HUES48 (cell line): Measurements from ENCODE around the gene CDH13.

Experiments used
- H3K27ac ChIP-seq: one replicate; pipeline ENCODE4 v1.7.0; 2013; ENCODE audit warnings: low read depth, low read length, inconsistent platforms
- H3K27me3 ChIP-seq: 2 replicates; pipeline ENCODE4 v1.6.1; 2013; ENCODE audit warnings: mild to moderate bottlenecking, low read length; ENCODE audit not compliant: control insufficient read depth, insufficient read depth
- H3K36me3 ChIP-seq: 2 replicates; pipeline ENCODE4 v1.6.1; 2013; ENCODE audit warnings: low read length; ENCODE audit not compliant: control insufficient read depth, insufficient read depth
- H3K4me1 ChIP-seq: 2 replicates; pipeline ENCODE4 v1.6.1; 2013; ENCODE audit warnings: mild to moderate bottlenecking, low read length; ENCODE audit not compliant: control insufficient read depth, insufficient read depth
- H3K4me3 ChIP-seq: 2 replicates; pipeline ENCODE4 v1.5.1; 2013; ENCODE audit warnings: mild to moderate bottlenecking, low read depth, low read length
- H3K9ac ChIP-seq: 2 replicates; pipeline ENCODE4 v1.6.1; 2013; ENCODE audit warnings: mild to moderate bottlenecking, low read depth, low read length, moderate library complexity
- H3K9me3 ChIP-seq: 2 replicates; pipeline ENCODE4 v1.6.1; 2013; ENCODE audit warnings: low read length; ENCODE audit not compliant: control insufficient read depth, insufficient read depth

Gene CDH13

GRCh38 chr16:82888591-82889001 lies 261.8 kb downstream of the CDH13 start:
- no peak overlapping the region for H3K4me3 ChIP-seq
- H3K4me1 ChIP-seq = peaks cover 7% of the 10 kb centered on the region; the same call in 1 of the 2 replicates
- H3K36me3 ChIP-seq = no peaks in the 10 kb centered on the region
- no peaks in the 10 kb centered on the region for H3K27me3 ChIP-seq
- H3K9ac ChIP-seq = no peak overlapping the region
- no peaks in the 10 kb centered on the region for H3K9me3 ChIP-seq
- H3K27ac ChIP-seq = no peak overlapping the region

- H3K9ac ChIP-seq = no peak overlapping the region
- peaks cover 7% of the 10 kb centered on the region; the same call in 1 of the 2 replicates for H3K4me1 ChIP-seq
- H3K36me3 ChIP-seq = no peaks in the 10 kb centered on the region
- H3K4me3 ChIP-seq = no peak overlapping the region
- no peaks in the 10 kb centered on the region for H3K9me3 ChIP-seq
- H3K27ac ChIP-seq = no peak overlapping the region
- H3K27me3 ChIP-seq = no peaks in the 10 kb centered on the region
Measured at GRCh38 chr16:82891424-82891823, 264.7 kb downstream of the CDH13 start.

GRCh38 chr16:82891918-82892317 lies 265.1 kb downstream of the CDH13 start:
- H3K27ac ChIP-seq = no peak overlapping the region

DNA sequence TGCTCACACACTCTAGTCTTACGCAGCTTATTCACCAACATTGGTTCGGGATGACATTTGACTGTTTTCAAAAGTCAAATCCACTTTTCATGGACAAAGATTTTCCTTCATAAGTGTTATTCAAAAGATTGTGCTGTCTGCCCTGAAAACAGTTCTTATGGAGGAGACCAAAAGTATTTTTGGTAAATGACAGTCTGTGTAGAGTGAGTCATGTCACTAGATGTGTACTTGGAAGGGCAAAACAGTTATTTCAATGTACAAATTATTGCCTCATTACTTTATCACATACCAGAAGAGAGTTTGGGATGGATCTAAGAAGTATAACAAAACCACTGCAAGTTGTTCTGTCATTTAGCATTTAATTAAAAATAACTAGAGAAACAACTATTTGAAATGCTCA lies 265.6 kb downstream of the CDH13 start:
- Histone ChIP-seq H3K9ac (no peak overlapping the region), H3K9me3 (no peaks in the 10 kb centered on the region), H3K4me3 (no peak overlapping the region), H3K4me1 (peaks cover 7% of the 10 kb centered on the region; the same call in 1 of the 2 replicates), H3K27ac (no peak overlapping the region), H3K27me3 (no peaks in the 10 kb centered on the region), H3K36me3 (no peaks in the 10 kb centered on the region)

More at GRCh38 chr16:82891918-82892317, 265.1 kb downstream of the CDH13 start:
- no peaks in the 10 kb centered on the region for H3K36me3 ChIP-seq
- no peak overlapping the region for H3K9ac ChIP-seq
- H3K4me1 ChIP-seq = peaks cover 7% of the 10 kb centered on the region; the same call in 1 of the 2 replicates
- no peak overlapping the region for H3K4me3 ChIP-seq
- no peaks in the 10 kb centered on the region for H3K27me3 ChIP-seq
- H3K9me3 ChIP-seq = no peaks in the 10 kb centered on the region

GRCh38 chr16:82895843-82896242 lies 269.1 kb downstream of the CDH13 start:
- Histone ChIP-seq H3K36me3 (no peaks in the 10 kb centered on the region), H3K27me3 (no peaks in the 10 kb centered on the region), H3K27ac (no peak overlapping the region), H3K9me3 (no peaks in the 10 kb centered on the region), H3K4me1 (no peaks in the 10 kb centered on the region), H3K9ac (no peak overlapping the region), H3K4me3 (no peak overlapping the region)

GRCh38 chr16:82899006-82899405 lies 272.2 kb downstream of the CDH13 start:
- Histone ChIP-seq H3K27ac (no peak overlapping the region), H3K27me3 (no peaks in the 10 kb centered on the region), H3K36me3 (no peaks in the 10 kb centered on the region), H3K4me1 (no peaks in the 10 kb centered on the region), H3K9ac (no peak overlapping the region), H3K9me3 (no peaks in the 10 kb centered on the region), H3K4me3 (no peak overlapping the region)

GRCh38 chr16:82899731-82900450 lies 273.1 kb downstream of the CDH13 start:
- Histone ChIP-seq H3K36me3 (no peaks in the 10 kb centered on the region), H3K27me3 (no peaks in the 10 kb centered on the region)

GRCh38 chr16:82900559-82900958 lies 273.8 kb downstream of the CDH13 start:
- Histone ChIP-seq H3K4me3 (no peak overlapping the region), H3K27me3 (no peaks in the 10 kb centered on the region), H3K27ac (no peak overlapping the region), H3K36me3 (no peaks in the 10 kb centered on the region), H3K4me1 (no peaks in the 10 kb centered on the region), H3K9me3 (no peaks in the 10 kb centered on the region), H3K9ac (no peak overlapping the region)

More at GRCh38 chr16:82899731-82900450, 273.1 kb downstream of the CDH13 start:
- Histone ChIP-seq H3K27ac (no peak overlapping the region), H3K9ac (no peak overlapping the region), H3K9me3 (no peaks in the 10 kb centered on the region), H3K4me1 (no peaks in the 10 kb centered on the region), H3K4me3 (no peak overlapping the region)

DNA sequence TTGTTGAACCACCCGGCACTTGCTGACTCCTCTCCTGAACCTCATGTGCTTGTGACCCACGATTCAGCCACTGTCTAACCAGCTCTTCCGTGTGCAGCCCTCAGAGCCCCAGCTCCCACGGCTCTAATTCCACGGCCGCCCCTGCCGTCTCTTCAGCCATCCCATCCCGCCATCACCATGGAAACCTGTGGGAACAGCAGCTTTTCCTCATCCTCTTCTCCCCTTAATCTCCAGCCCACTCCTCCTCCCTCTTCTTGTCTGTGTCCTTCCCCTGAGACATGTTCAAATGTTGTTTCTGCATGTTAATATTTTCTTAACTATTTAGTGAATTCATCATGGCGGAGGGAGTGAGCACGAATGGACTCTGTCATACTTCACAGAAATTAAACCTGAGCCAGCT lies 285.2 kb downstream of the CDH13 start:
- no peaks in the 10 kb centered on the region for H3K36me3 ChIP-seq
- no peak overlapping the region for H3K27ac ChIP-seq
- no peak overlapping the region for H3K9ac ChIP-seq
- H3K9me3 ChIP-seq = no peaks in the 10 kb centered on the region
- no peaks in the 10 kb centered on the region for H3K4me1 ChIP-seq
- no peak overlapping the region for H3K4me3 ChIP-seq
- H3K27me3 ChIP-seq = no peaks in the 10 kb centered on the region

- no peaks in the 10 kb centered on the region for H3K27me3 ChIP-seq
- H3K9me3 ChIP-seq = no peaks in the 10 kb centered on the region
- H3K27ac ChIP-seq = no peak overlapping the region
- H3K36me3 ChIP-seq = no peaks in the 10 kb centered on the region
- no peak overlapping the region for H3K4me3 ChIP-seq
- H3K4me1 ChIP-seq = no peaks in the 10 kb centered on the region
- H3K9ac ChIP-seq = no peak overlapping the region
Measured at GRCh38 chr16:82915139-82915824, 288.5 kb downstream of the CDH13 start.

DNA sequence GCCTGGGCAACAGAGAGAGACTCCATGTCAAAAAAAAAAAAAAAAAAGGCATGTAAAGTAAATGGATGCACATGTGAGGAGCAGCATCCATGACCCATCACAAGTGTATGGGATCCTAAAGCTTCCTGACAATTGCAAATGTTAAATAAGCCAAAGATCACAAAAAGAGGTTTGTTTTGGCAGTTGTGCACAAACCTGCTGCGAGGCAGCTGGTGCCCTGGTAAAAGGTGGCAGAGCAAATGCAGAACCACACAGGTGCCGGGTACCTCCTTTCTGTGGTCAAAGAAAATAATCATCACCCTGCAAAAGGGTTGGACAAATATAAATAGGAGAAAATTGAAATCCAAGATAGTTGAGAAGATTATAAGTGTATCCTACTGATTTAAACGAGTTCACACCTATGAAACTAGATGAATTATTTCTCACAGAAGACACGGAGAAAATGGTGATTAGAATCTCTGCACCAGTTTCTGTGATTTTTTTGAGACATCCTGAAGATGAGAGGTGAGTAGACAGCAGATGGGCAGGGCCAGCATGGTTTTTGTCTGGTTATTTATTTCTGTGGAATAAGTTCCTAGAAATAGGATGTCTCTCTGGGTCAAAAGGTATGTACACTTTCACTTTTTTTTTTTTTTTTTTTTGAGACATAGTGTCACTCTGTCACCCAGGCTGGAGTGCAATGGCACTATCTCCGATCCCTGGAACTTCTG lies 291.3 kb downstream of the CDH13 start:
- H3K27me3 ChIP-seq = no peaks in the 10 kb centered on the region
- H3K9ac ChIP-seq = no peak overlapping the region
- no peak overlapping the region for H3K4me3 ChIP-seq
- no peaks in the 10 kb centered on the region for H3K36me3 ChIP-seq
- no peaks in the 10 kb centered on the region for H3K9me3 ChIP-seq
- no peak overlapping the region for H3K27ac ChIP-seq
- H3K4me1 ChIP-seq = no peaks in the 10 kb centered on the region
